ENCODE results near the gene ATP6AP1. TPM values are rescaled to one million over a fixed set of nuclear protein-coding genes. Genes with fewer than 3 reads are reported as not detected.

ATP6AP1 gene
- total and polyA plus RNA-seq, 2 of the 13 experiments (the other 11 are each of a cell fraction or from before 2014, with no cell fraction given): 56.7 to 110 TPM

- TF ChIP-seq ZHX2 (IDR thresholded peaks at IDR 0.05; ENCODE audit: low read depth): 0 out of 2 replicates have a peak, but pooled peaks have one; percentile 40
- TF ChIP-seq ZHX2 (CRISPR knock-in tag; IDR thresholded peaks at IDR 0.05; ENCODE audit: borderline replicate concordance): no peak
- no peak for TF ChIP-seq ZNF33A (CRISPR knock-in tag; IDR thresholded peaks at IDR 0.05; ENCODE audit: borderline replicate concordance)
- no peak for TF ChIP-seq ZNF577 (CRISPR knock-in tag; IDR thresholded peaks at IDR 0.05; ENCODE audit: borderline replicate concordance, low read depth)
- TF ChIP-seq TARDBP (CRISPR knock-in tag; IDR thresholded peaks at IDR 0.05): no peak
- TF ChIP-seq ZNF556 (CRISPR knock-in tag; IDR thresholded peaks at IDR 0.05; ENCODE audit: borderline replicate concordance): no peak
- TF ChIP-seq ZNF350 (CRISPR knock-in tag; IDR thresholded peaks at IDR 0.05; ENCODE audit: borderline replicate concordance, low read depth): no peak; the same call in 1 of the 2 replicates
- TF ChIP-seq AHDC1 (CRISPR knock-in tag; IDR thresholded peaks at IDR 0.05; ENCODE audit: borderline replicate concordance): no peak
- no peak for TF ChIP-seq SRF (IDR thresholded peaks at IDR 0.05; ENCODE audit: low read depth, low read length)
- TF ChIP-seq SP140L (CRISPR knock-in tag; IDR thresholded peaks at IDR 0.05; ENCODE audit: borderline replicate concordance): no peak
- no peak for TF ChIP-seq TBX3 (IDR thresholded peaks at IDR 0.05; ENCODE audit: borderline replicate concordance)
- no peak for TF ChIP-seq SRSF9 (IDR thresholded peaks at IDR 0.05; ENCODE audit: borderline replicate concordance, insufficient read depth, low read depth, low read length, poor library complexity, severe bottlenecking)
- no peak for TF ChIP-seq ARID3A (IDR thresholded peaks at IDR 0.05; ENCODE audit: low read depth, low read length)
- no peak for TF ChIP-seq MYNN (CRISPR knock-in tag; IDR thresholded peaks at IDR 0.05; ENCODE audit: low read depth)
Measured at GRCh38 chrX:154428176-154429171, at the start of gene ATP6AP1 (continued).
